K562 (cell line): Measurements from ENCODE around the gene NEDD4. TPM values are rescaled to one million over a fixed set of nuclear protein-coding genes. Genes with fewer than 3 reads are reported as not detected.

ENCODE experiments used
- ATF1 ChIP-seq, 2 experiments: fragments of 450-650 bp in 1 of 2; IDR thresholded peaks; 2 replicates each; pipeline ENCODE4 v1.6.1; 2016; ENCODE audit warnings: missing compliant biosample characterization in 1 of 2, missing genetic modification characterization in 1 of 2
- BCOR ChIP-seq: fragments of 450-650 bp; IDR thresholded peaks from 2 replicates; pipeline ENCODE4 v1.6.1; 2016
- CC2D1A ChIP-seq: fragments of 450-650 bp; IDR thresholded peaks from 2 replicates; pipeline ENCODE4 v1.6.1; 2017; ENCODE audit warnings: mild to moderate bottlenecking
- DPF2 ChIP-seq: fragments of 450-650 bp; IDR thresholded peaks from 2 replicates; pipeline ENCODE4 v1.6.1; 2016
- ETV1 ChIP-seq: fragments of 450-650 bp; conservative IDR thresholded peaks from 2 replicates; pipeline ENCODE4 v1.6.1; 2016; ENCODE audit warnings: missing genetic modification characterization, control low read depth, low read depth, missing compliant biosample characterization
- FOXK2 ChIP-seq, 2 experiments: fragments of 450-650 bp; IDR thresholded peaks in 1 of 2; conservative IDR thresholded peaks in 1 of 2; 2 replicates each; pipeline ENCODE4 v1.6.1; 2016; ENCODE audit warnings: low read depth in 2 of 2, mild to moderate bottlenecking in 1 of 2
- GABPA ChIP-seq: fragments of 200-800 bp; sonication (Bioruptor generic); conservative IDR thresholded peaks from 2 replicates; pipeline ENCODE4 v1.6.1; 2016; ENCODE audit warnings: low read depth, missing genetic modification characterization, missing compliant biosample characterization
- HNRNPLL ChIP-seq: fragments of 200-400 bp; formaldehyde crosslinking; IDR thresholded peaks from 2 replicates; pipeline ENCODE4 v1.6.1; 2017; ENCODE audit warnings: low read length, low read depth, mild to moderate bottlenecking; ENCODE audit not compliant: poor library complexity, severe bottlenecking
- L3MBTL2 ChIP-seq: fragments of 450-650 bp; IDR thresholded peaks from 2 replicates; pipeline ENCODE4 v1.6.1; 2016; ENCODE audit warnings: mild to moderate bottlenecking, moderate library complexity
- MEF2D ChIP-seq: conservative IDR thresholded peaks from 2 replicates; pipeline ENCODE4 v1.6.1; 2016; ENCODE audit warnings: low read depth, missing genetic modification characterization, missing compliant biosample characterization
- RB1 ChIP-seq: fragments of 450-650 bp; IDR thresholded peaks from 2 replicates; pipeline ENCODE4 v1.6.1; 2017; ENCODE audit warnings: low read depth, mild to moderate bottlenecking
- REST ChIP-seq, 2 experiments: fragments of 450-650 bp; formaldehyde crosslinking in 1 of 2; IDR thresholded peaks; 2 replicates each; pipeline versions ENCODE4 v1.4.0 to v1.6.1; 2014 to 2020; ENCODE audit warnings: mild to moderate bottlenecking in 2 of 2, borderline replicate concordance in 1 of 2, low read depth in 1 of 2
- SMAD3 ChIP-seq: fragments of 450-650 bp; formaldehyde crosslinking; conservative IDR thresholded peaks from 2 replicates; pipeline ENCODE4 v1.4.0; 2020; ENCODE audit warnings: mild to moderate bottlenecking
- SMAD4 ChIP-seq: fragments of 250-450 bp; sonication (Bioruptor Pico); conservative IDR thresholded peaks from 2 replicates; pipeline ENCODE4 v1.8.0; 2021; ENCODE audit warnings: inconsistent platforms, mild to moderate bottlenecking, moderate library complexity
- SMARCA4 ChIP-seq: fragments of 450-650 bp; IDR thresholded peaks from 2 replicates; pipeline ENCODE4 v1.6.1; 2016
- VEZF1 ChIP-seq: fragments of 200-800 bp; sonication (Bioruptor generic); IDR thresholded peaks from 2 replicates; pipeline ENCODE4 v1.6.1; 2017; ENCODE audit warnings: missing genetic modification characterization, missing compliant biosample characterization
- ZNF24 ChIP-seq: fragments of 450-650 bp; IDR thresholded peaks from 2 replicates; pipeline ENCODE4 v1.6.1; 2016
- ZNF280B ChIP-seq: fragments of 250-450 bp; sonication (Bioruptor Pico); IDR thresholded peaks from 2 replicates; pipeline ENCODE4 v1.5.1; 2021; ENCODE audit warnings: mild to moderate bottlenecking
- polyA plus RNA-seq, 8 experiments: library from polyadenylated mRNA; depleted of rRNA in 4 of 8; stranded (reverse) in 5 of 8; unstranded in 3 of 8; fragments of >200 nt; fragmentation: Nextera tagmentation in 2 of 8; fragmentation: Illumina TruSeq in 1 of 8; extraction: Ambion mirVana in 2 of 8; extraction: Trizol in 1 of 8; gene quantifications; 2 replicates each; pipeline versions ENCODE4 v1.2.1 to v1.2.3, GENCODE V29; 2011 to 2014; ENCODE audit warnings: inconsistent platforms in 1 of 8, missing spikeins in 1 of 8
- total RNA-seq, 7 experiments: library from RNA; depleted of rRNA in 6 of 7; stranded (reverse); fragments of >200 nt in 6 of 7; fragmentation: Illumina TruSeq in 2 of 7; extraction: Trizol in 2 of 7; gene quantifications; 2 replicates each; pipeline versions ENCODE4 v1.2.1 to v1.2.3, GENCODE V29; 2011 to 2021; ENCODE audit warnings: low replicate concordance in 1 of 7

The NEDD4 gene
- total and polyA plus RNA-seq, 9 of the 15 experiments (the other 6 are each of a cell fraction or from before 2014, with no cell fraction given) = 7.2 to 23.7 (median 17.3) TPM

DNA sequence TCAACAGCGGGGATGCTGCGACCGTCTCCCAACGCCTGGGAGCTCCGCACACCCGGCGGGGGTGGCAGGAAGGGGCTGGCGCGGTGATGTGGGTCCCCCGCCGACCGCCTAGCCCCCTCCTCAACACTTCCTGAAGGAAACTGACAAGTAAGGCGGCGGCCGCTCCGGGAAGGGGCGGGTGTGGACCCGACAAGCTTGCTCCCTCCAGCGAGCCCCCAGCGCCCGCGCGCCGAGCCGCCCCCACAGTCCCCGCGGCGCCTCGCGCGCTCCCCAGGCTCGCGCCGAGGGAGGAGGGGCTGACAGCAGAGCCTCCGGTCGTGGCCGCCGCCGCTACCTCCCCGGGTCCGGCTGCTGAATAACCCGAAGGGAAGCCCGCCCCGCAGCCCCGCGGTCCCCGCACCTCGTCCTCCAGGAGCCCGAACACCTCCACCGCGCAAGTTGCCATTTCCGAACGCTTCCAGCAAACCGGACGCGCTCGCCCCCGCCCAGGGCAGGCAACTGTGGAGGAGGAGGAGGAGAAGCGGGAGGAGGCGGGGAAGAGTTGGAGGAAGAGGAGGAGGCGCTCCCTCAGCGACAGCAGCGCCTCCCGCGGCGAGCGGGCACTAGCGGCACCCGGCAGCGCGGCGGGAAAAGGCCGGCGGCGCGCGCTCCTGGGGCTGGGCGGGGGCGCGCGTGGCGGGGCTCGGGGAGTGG, at the start of gene NEDD4 (continued):
- TF ChIP-seq RB1 (peak; percentile 98), BCOR (no peak), L3MBTL2 (peak; percentile 51), SMAD3 (CRISPR knock-in tag) (no peak), REST (IDR thresholded peaks at IDR 0.05; ENCODE audit: borderline replicate concordance) (no peak), REST (CRISPR knock-in tag; IDR thresholded peaks at IDR 0.05; ENCODE audit: low read depth) (peak; percentile 46; the same call in 1 of the 2 replicates), SMAD4 (CRISPR knock-in tag) (peak; percentile 77), ZNF24 (no peak), ATF1 (CRISPR knock-in tag; IDR thresholded peaks at IDR 0.05) (no peak), ATF1 (tag; IDR thresholded peaks at IDR 0.05) (peak; percentile 35), MEF2D (no peak), SMARCA4 (0 out of 2 replicates have a peak, but pooled peaks have one; percentile 24), VEZF1 (CRISPR knock-in tag) (peak; percentile 93), CC2D1A (no peak), ZNF280B (CRISPR knock-in tag) (no peak), DPF2 (0 out of 2 replicates have a peak, but pooled peaks have one; percentile 14), ETV1 (peak; percentile 50; the same call in 1 of the 2 replicates), FOXK2 (conservative IDR thresholded peaks at IDR 0.05 in 1 of 2, IDR thresholded peaks at IDR 0.05 in 1 of 2; ENCODE audit: low read depth in 2 of 2) (no peak), GABPA (tag) (peak; percentile 52; the same call in 1 of the 2 replicates), HNRNPLL (peak; percentile 50)
